ENCODE results near the gene STAG1. TPM values are rescaled to one million over a fixed set of nuclear protein-coding genes. Genes with fewer than 3 reads are reported as not detected.
A peak's percentile ranks its signal among the peaks of the same experiment; 100 is the strongest.

STAG1 gene
- total RNA-seq, 1 donor from 2014 or later = 24.1 TPM

DNA sequence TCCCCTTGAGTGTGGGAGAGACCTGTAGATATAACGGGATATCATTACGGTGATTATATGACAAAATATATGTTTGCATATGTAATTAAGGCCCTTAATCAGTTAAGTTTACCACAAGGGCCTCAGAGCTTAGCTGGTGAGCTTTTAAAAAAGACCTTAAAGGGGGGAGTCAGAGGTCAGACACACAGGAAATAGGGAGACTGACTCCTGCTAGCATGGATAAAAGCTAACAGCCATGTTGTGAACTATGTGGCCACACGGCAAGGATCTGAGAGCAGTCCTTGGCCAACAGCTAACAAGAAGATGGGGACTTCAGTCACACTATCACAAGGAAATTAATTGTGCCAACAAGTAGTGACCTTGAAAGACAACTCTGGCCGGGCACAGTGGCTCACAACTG, 3.1 kb downstream of the STAG1 start:
- no peaks in the 10 kb centered on the region for H3K9me3 ChIP-seq (ENCODE audit: insufficient read depth, low read depth, low read length)
- peaks cover 21% of the 10 kb centered on the region for H3K4me1 ChIP-seq (ENCODE audit: insufficient read depth, low read length)
- Mint-ChIP-seq H3K27ac (ENCODE audit: unreplicated experiment) (peak overlapping the region; percentile 81), H3K4me3 (ENCODE audit: unreplicated experiment) (no peak overlapping the region), H3K36me3 (ENCODE audit: low read depth, unreplicated experiment) (no peaks in the 10 kb centered on the region), H3K9me3 (ENCODE audit: unreplicated experiment) (no peaks in the 10 kb centered on the region), H3K4me1 (ENCODE audit: low read depth, unreplicated experiment) (peaks cover 30% of the 10 kb centered on the region), H3K27me3 (ENCODE audit: low read depth, unreplicated experiment) (no peaks in the 10 kb centered on the region)
- TF ChIP-seq CTCF (IDR thresholded peaks at IDR 0.05; ENCODE audit: insufficient read depth, low read depth, low read length) = no peak
- peak overlapping the region; percentile 82 for H3K4me2 ChIP-seq (ENCODE audit: low read length)
- DNase-seq (ENCODE audit: low read depth) = no peak
- FAIRE-seq = no peak
- peaks cover 29% of the 10 kb centered on the region for H4K20me1 ChIP-seq (ENCODE audit: insufficient read depth, low read length)
- H3K9ac ChIP-seq (ENCODE audit: low read length) = no peak overlapping the region
- H3K79me2 ChIP-seq (ENCODE audit: insufficient read depth, low read length) = peaks cover 76% of the 10 kb centered on the region
- H3K4me3 ChIP-seq (ENCODE audit: insufficient read depth, low read depth, low read length) = peak overlapping the region; percentile 0
- no peaks in the 10 kb centered on the region for H3K36me3 ChIP-seq (ENCODE audit: insufficient read depth, low read length)
- no peak overlapping the region for H3K27ac ChIP-seq (ENCODE audit: low read depth, low read length)
- H2AFZ ChIP-seq (ENCODE audit: low read depth, low read length) = no peak overlapping the region
- no peaks in the 10 kb centered on the region for H3K27me3 ChIP-seq (ENCODE audit: insufficient read depth, low read length)

- Mint-ChIP-seq H3K9me3 (ENCODE audit: unreplicated experiment) (peaks cover 3% of the 10 kb centered on the region), H3K27me3 (ENCODE audit: low read depth, unreplicated experiment) (no peaks in the 10 kb centered on the region), H3K4me3 (ENCODE audit: unreplicated experiment) (no peak overlapping the region), H3K27ac (ENCODE audit: unreplicated experiment) (no peak overlapping the region), H3K4me1 (ENCODE audit: low read depth, unreplicated experiment) (peaks cover 20% of the 10 kb centered on the region), H3K36me3 (ENCODE audit: low read depth, unreplicated experiment) (peaks cover 3% of the 10 kb centered on the region)
- peaks cover 12% of the 10 kb centered on the region for H3K4me1 ChIP-seq (ENCODE audit: insufficient read depth, low read length)
- DNase-seq (ENCODE audit: low read depth) = no peak
- H2AFZ ChIP-seq (ENCODE audit: low read depth, low read length) = no peak overlapping the region
- no peak overlapping the region for H3K27ac ChIP-seq (ENCODE audit: low read depth, low read length)
- no peak overlapping the region for H3K9ac ChIP-seq (ENCODE audit: low read length)
- no peak for FAIRE-seq
- H4K20me1 ChIP-seq (ENCODE audit: insufficient read depth, low read length) = peaks cover 40% of the 10 kb centered on the region
- H3K27me3 ChIP-seq (ENCODE audit: insufficient read depth, low read length) = no peaks in the 10 kb centered on the region
- H3K4me3 ChIP-seq (ENCODE audit: insufficient read depth, low read depth, low read length) = no peak overlapping the region
- H3K36me3 ChIP-seq (ENCODE audit: insufficient read depth, low read length) = no peaks in the 10 kb centered on the region
- no peak overlapping the region for H3K4me2 ChIP-seq (ENCODE audit: low read length)
- H3K79me2 ChIP-seq (ENCODE audit: insufficient read depth, low read length) = peaks cover 100% of the 10 kb centered on the region
- H3K9me3 ChIP-seq (ENCODE audit: insufficient read depth, low read depth, low read length) = no peaks in the 10 kb centered on the region
- TF ChIP-seq CTCF (IDR thresholded peaks at IDR 0.05; ENCODE audit: insufficient read depth, low read depth, low read length) = no peak
- TF ChIP-seq EZH2 (IDR thresholded peaks at IDR 0.05; ENCODE audit: insufficient read depth, low read length) = no peak
These were observed 6.3 kb downstream of the STAG1 start for GRCh38 chr3:136745916-136746315.

DNA sequence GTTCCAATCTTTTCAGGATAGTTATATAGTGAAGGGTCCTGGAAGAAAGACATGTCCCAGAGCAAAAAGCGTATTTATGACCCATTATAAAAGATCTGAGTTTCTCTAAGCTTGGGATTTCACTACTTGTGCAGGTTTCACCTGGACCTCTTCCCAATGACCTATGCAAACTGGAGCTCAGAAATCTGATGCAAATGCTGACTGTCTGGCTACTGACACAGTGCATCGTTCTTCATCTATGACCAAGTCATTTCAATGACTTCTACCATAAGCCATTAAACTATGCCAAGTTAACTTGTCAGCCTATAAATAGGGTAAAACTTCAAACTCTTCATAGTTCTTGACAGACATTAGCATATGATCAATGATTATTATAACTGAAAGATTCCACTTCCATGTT, 11.1 kb downstream of the STAG1 start:
- H3K4me3 ChIP-seq (ENCODE audit: insufficient read depth, low read depth, low read length) = no peak overlapping the region
- no peaks in the 10 kb centered on the region for H3K27me3 ChIP-seq (ENCODE audit: insufficient read depth, low read length)
- Mint-ChIP-seq H3K36me3 (ENCODE audit: low read depth, unreplicated experiment) (peaks cover 8% of the 10 kb centered on the region), H3K27me3 (ENCODE audit: low read depth, unreplicated experiment) (no peaks in the 10 kb centered on the region), H3K4me3 (ENCODE audit: unreplicated experiment) (no peak overlapping the region), H3K27ac (ENCODE audit: unreplicated experiment) (no peak overlapping the region), H3K4me1 (ENCODE audit: low read depth, unreplicated experiment) (peaks cover 6% of the 10 kb centered on the region), H3K9me3 (ENCODE audit: unreplicated experiment) (peaks cover 3% of the 10 kb centered on the region)
- no peak overlapping the region for H2AFZ ChIP-seq (ENCODE audit: low read depth, low read length)
- H3K9ac ChIP-seq (ENCODE audit: low read length) = no peak overlapping the region
- DNase-seq (ENCODE audit: low read depth) (no peak), FAIRE-seq (no peak)
- no peak overlapping the region for H3K4me2 ChIP-seq (ENCODE audit: low read length)
- H3K27ac ChIP-seq (ENCODE audit: low read depth, low read length) = no peak overlapping the region
- H3K36me3 ChIP-seq (ENCODE audit: insufficient read depth, low read length) = no peaks in the 10 kb centered on the region
- no peak for TF ChIP-seq CTCF (IDR thresholded peaks at IDR 0.05; ENCODE audit: insufficient read depth, low read depth, low read length)
- no peak for TF ChIP-seq EZH2 (IDR thresholded peaks at IDR 0.05; ENCODE audit: insufficient read depth, low read length)
- H3K9me3 ChIP-seq (ENCODE audit: insufficient read depth, low read depth, low read length) = no peaks in the 10 kb centered on the region
- no peaks in the 10 kb centered on the region for H3K4me1 ChIP-seq (ENCODE audit: insufficient read depth, low read length)
- H3K79me2 ChIP-seq (ENCODE audit: insufficient read depth, low read length) = peaks cover 99% of the 10 kb centered on the region
- H4K20me1 ChIP-seq (ENCODE audit: insufficient read depth, low read length) = peaks cover 65% of the 10 kb centered on the region

All from astrocyte (in vitro differentiated cells and primary cell).